Neural cell (in vitro differentiated cells): ENCODE data around the gene GABBR2. TPM values are rescaled to one million over a fixed set of nuclear protein-coding genes. Genes with fewer than 3 reads are reported as not detected.

Experiments
- H2AFZ ChIP-seq: fragments of 200-600, 300-800 bp; sonication (generic), shearing (Covaris generic); 2 replicates; pipeline ENCODE4 v1.6.0; 2014; ENCODE audit warnings: low read depth, mild to moderate bottlenecking, antibody characterized with exemption, low read length, moderate library complexity
- H3F3A ChIP-seq: fragments of 200-600 bp; shearing (Covaris generic); 2 replicates; pipeline ENCODE4 v1.6.1; 2016; ENCODE audit warnings: mild to moderate bottlenecking, moderate library complexity, mixed read lengths, antibody characterized with exemption, low read length; ENCODE audit not compliant: insufficient read depth, poor library complexity, severe bottlenecking
- H3K27ac ChIP-seq: fragments of 200-600, 300-800 bp; sonication (generic), shearing (Covaris generic); 2 replicates; pipeline ENCODE4 v1.5.1; 2014; ENCODE audit warnings: mild to moderate bottlenecking, low read length, moderate library complexity
- H3K27me3 ChIP-seq: fragments of 300-800, 200-600 bp; sonication (generic), shearing (Covaris generic); 2 replicates; pipeline ENCODE4 v1.6.0; 2014; ENCODE audit warnings: mild to moderate bottlenecking, low read depth, low read length, moderate library complexity; ENCODE audit not compliant: insufficient read depth
- H3K36me3 ChIP-seq: fragments of 300-800, 200-600 bp; sonication (generic), shearing (Covaris generic); 2 replicates; pipeline ENCODE4 v1.5.1; 2014; ENCODE audit warnings: mild to moderate bottlenecking, antibody characterized with exemption, low read length, moderate library complexity; ENCODE audit not compliant: insufficient read depth
- H3K4me2 ChIP-seq: fragments of 300-800, 200-600 bp; sonication (generic), shearing (Covaris generic); 2 replicates; pipeline ENCODE4 v1.6.0; 2014; ENCODE audit warnings: mild to moderate bottlenecking, low read length
- H3K4me3 ChIP-seq: fragments of 300-800, 200-600 bp; sonication (generic), shearing (Covaris generic); 2 replicates; pipeline ENCODE4 v1.5.1; 2014; ENCODE audit warnings: mild to moderate bottlenecking, low read length, moderate library complexity
- H3K79me2 ChIP-seq: fragments of 200-600 bp; shearing (Covaris generic); replicated peaks from 2 replicates; pipeline ENCODE4 v1.6.0; 2014; ENCODE audit warnings: mild to moderate bottlenecking, low read length, moderate library complexity; ENCODE audit not compliant: insufficient read depth
- H3K9ac ChIP-seq: fragments of 300-800, 200-600 bp; sonication (generic), shearing (Covaris generic); 2 replicates; pipeline ENCODE4 v1.6.1; 2016; ENCODE audit warnings: mild to moderate bottlenecking, low read length, mixed read lengths
- H3K9me2 ChIP-seq: fragments of 200-600 bp; shearing (Covaris generic); 2 replicates; pipeline ENCODE4 v1.6.1; 2016; ENCODE audit warnings: mild to moderate bottlenecking, low read length, mixed read lengths; ENCODE audit not compliant: insufficient read depth
- H3K9me3 ChIP-seq: fragments of 200-600, 300-800 bp; sonication (generic), shearing (Covaris generic); 2 replicates; pipeline ENCODE4 v1.6.1; 2016; ENCODE audit warnings: mild to moderate bottlenecking, mixed run types, low read length, moderate library complexity, mixed read lengths
- H4K20me1 ChIP-seq: fragments of 200-600 bp; shearing (Covaris generic); 2 replicates; pipeline ENCODE4 v1.6.1; 2016; ENCODE audit warnings: mild to moderate bottlenecking, mixed run types; ENCODE audit not compliant: insufficient read depth
- CTCF ChIP-seq: fragments of 450-650 bp; IDR thresholded peaks from 2 replicates; pipeline ENCODE4 v1.5.1; 2014; ENCODE audit warnings: antibody characterized with exemption, mild to moderate bottlenecking, moderate library complexity; ENCODE audit not compliant: poor library complexity, severe bottlenecking
- EP300 ChIP-seq: fragments of 450-650 bp; conservative IDR thresholded peaks from 2 replicates; pipeline ENCODE4 v1.6.1; 2014; ENCODE audit warnings: antibody characterized with exemption, mild to moderate bottlenecking, moderate library complexity; ENCODE audit not compliant: poor library complexity, severe bottlenecking
- EZH2 ChIP-seq: fragments of 200-600, 300-800 bp; shearing (Covaris generic), sonication (generic); IDR thresholded peaks from 2 replicates; pipeline ENCODE4 v1.6.1; 2014; ENCODE audit warnings: antibody characterized with exemption, low read length, borderline replicate concordance, mild to moderate bottlenecking; ENCODE audit not compliant: insufficient read depth, poor library complexity, severe bottlenecking
- MXI1 ChIP-seq: fragments of 450-650 bp; conservative IDR thresholded peaks from 2 replicates; pipeline ENCODE4 v1.6.1; 2014; ENCODE audit warnings: antibody characterized with exemption, mild to moderate bottlenecking; ENCODE audit not compliant: poor library complexity, severe bottlenecking
- POLR2AphosphoS5 ChIP-seq: IDR thresholded peaks from 2 replicates; pipeline ENCODE4 v1.6.1; 2012
- RAD21 ChIP-seq: fragments of 450-650 bp; conservative IDR thresholded peaks from 2 replicates; pipeline ENCODE4 v1.6.1; 2014; ENCODE audit warnings: antibody characterized with exemption, mild to moderate bottlenecking, moderate library complexity
- SMC3 ChIP-seq: fragments of 450-650 bp; conservative IDR thresholded peaks from 2 replicates; pipeline ENCODE4 v1.6.1; 2014; ENCODE audit warnings: antibody characterized with exemption, mild to moderate bottlenecking, moderate library complexity; ENCODE audit not compliant: poor library complexity
- TAF1 ChIP-seq: IDR thresholded peaks from 2 replicates; pipeline ENCODE4 v1.6.1; 2012; ENCODE audit warnings: low read depth
- polyA plus RNA-seq: library from polyadenylated mRNA; depleted of rRNA; stranded (reverse); fragments of >200 nt; gene quantifications from 2 replicates; pipeline ENCODE4 v1.2.3, GENCODE V29; 2014
- TF ChIP-seq, protein P1 (sequence below): IDR thresholded peaks from 2 replicates; pipeline ENCODE4 v1.6.1; 2012; ENCODE audit warnings: borderline replicate concordance

The GABBR2 gene
- polyA plus RNA-seq, 1 donor from 2014 or later, result 7.1 TPM

DNA sequence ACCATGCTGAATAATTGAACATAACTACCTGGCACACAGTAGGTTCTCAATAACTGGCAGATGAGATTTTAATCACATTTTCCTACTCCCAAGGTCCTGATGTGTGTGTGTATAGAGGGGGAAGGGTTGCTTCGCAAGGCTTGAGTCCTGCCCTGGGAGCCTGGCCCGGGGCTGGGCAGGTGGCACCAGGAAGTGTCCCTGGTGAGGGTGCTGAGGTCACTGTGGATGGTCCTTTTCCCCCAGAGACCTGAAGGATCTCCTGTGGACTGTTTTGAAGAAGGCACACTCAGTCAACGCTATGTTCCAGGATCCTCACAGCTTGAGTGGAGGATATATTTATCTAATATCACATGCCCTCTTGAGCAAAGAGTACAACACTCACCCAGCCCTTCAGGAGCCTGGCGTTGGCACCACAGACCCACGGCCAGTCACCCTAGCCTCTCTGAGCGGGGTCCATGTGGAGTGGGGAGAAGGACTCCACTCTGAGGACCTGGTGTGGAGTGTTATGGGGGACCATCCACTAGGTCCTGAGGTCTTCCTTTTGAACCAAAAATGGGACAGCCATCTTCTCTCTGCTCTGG lies 177.8 kb downstream of the GABBR2 start:
- Histone ChIP-seq H4K20me1 (no peaks in the 10 kb centered on the region), H3K4me3 (no peak overlapping the region), H3K4me2 (no peak overlapping the region), H3K27me3 (no peaks in the 10 kb centered on the region), H2AFZ (no peak overlapping the region), H3K27ac (no peak overlapping the region), H3K9ac (no peak overlapping the region), H3K9me3 (no peaks in the 10 kb centered on the region), H3K9me2 (no peaks in the 10 kb centered on the region), H3F3A (no peaks in the 10 kb centered on the region), H3K79me2 (no peaks in the 10 kb centered on the region), H3K36me3 (no peaks in the 10 kb centered on the region)
- TF ChIP-seq POLR2AphosphoS5 (no peak), TAF1 (no peak), CTCF (no peak), SMC3 (no peak), EP300 (no peak)
- TF ChIP-seq, protein P1, sequence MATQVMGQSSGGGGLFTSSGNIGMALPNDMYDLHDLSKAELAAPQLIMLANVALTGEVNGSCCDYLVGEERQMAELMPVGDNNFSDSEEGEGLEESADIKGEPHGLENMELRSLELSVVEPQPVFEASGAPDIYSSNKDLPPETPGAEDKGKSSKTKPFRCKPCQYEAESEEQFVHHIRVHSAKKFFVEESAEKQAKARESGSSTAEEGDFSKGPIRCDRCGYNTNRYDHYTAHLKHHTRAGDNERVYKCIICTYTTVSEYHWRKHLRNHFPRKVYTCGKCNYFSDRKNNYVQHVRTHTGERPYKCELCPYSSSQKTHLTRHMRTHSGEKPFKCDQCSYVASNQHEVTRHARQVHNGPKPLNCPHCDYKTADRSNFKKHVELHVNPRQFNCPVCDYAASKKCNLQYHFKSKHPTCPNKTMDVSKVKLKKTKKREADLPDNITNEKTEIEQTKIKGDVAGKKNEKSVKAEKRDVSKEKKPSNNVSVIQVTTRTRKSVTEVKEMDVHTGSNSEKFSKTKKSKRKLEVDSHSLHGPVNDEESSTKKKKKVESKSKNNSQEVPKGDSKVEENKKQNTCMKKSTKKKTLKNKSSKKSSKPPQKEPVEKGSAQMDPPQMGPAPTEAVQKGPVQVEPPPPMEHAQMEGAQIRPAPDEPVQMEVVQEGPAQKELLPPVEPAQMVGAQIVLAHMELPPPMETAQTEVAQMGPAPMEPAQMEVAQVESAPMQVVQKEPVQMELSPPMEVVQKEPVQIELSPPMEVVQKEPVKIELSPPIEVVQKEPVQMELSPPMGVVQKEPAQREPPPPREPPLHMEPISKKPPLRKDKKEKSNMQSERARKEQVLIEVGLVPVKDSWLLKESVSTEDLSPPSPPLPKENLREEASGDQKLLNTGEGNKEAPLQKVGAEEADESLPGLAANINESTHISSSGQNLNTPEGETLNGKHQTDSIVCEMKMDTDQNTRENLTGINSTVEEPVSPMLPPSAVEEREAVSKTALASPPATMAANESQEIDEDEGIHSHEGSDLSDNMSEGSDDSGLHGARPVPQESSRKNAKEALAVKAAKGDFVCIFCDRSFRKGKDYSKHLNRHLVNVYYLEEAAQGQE, result no peak

- H3K9me2 ChIP-seq, result no peaks in the 10 kb centered on the region
These were observed 178.5 kb downstream of the GABBR2 start for GRCh38 chr9:98530275-98530674.

More at GRCh38 chr9:98530275-98530674, 178.5 kb downstream of the GABBR2 start:
- no peak overlapping the region for H3K4me2 ChIP-seq
- no peak overlapping the region for H3K9ac ChIP-seq
- H3K27me3 ChIP-seq, result no peaks in the 10 kb centered on the region
- no peak overlapping the region for H3K4me3 ChIP-seq
- no peaks in the 10 kb centered on the region for H3K9me3 ChIP-seq
- H4K20me1 ChIP-seq, result no peaks in the 10 kb centered on the region
- no peaks in the 10 kb centered on the region for H3K36me3 ChIP-seq
- no peaks in the 10 kb centered on the region for H3F3A ChIP-seq
- no peaks in the 10 kb centered on the region for H3K79me2 ChIP-seq
- no peak overlapping the region for H2AFZ ChIP-seq
- no peak overlapping the region for H3K27ac ChIP-seq
- TF ChIP-seq EP300, result no peak
- no peak for TF ChIP-seq CTCF
- no peak for TF ChIP-seq TAF1
- no peak for TF ChIP-seq EZH2
- no peak for TF ChIP-seq MXI1
- TF ChIP-seq, protein P1, result no peak
- TF ChIP-seq POLR2AphosphoS5, result no peak
- no peak for TF ChIP-seq RAD21
- TF ChIP-seq SMC3, result no peak
